Smooth muscle cell (in vitro differentiated cells): ENCODE data around the gene SURF6. TPM values are rescaled to one million over a fixed set of nuclear protein-coding genes. Genes with fewer than 3 reads are reported as not detected.

Experiments
- DNase-seq: peaks from one replicate; lab custom pipeline; 2025; ENCODE audit not compliant: unreplicated experiment; lab: John Stamatoyannopoulos, UW
- H2AFZ ChIP-seq: fragments of 200-600 bp; sonication (generic); 2 replicates; pipeline ENCODE4 v1.6.0; 2016; ENCODE audit warnings: antibody characterized with exemption, low read depth, mild to moderate bottlenecking
- H3F3A ChIP-seq: fragments of 200-600 bp; sonication (generic); 2 replicates; pipeline ENCODE4 v1.6.0; 2017; ENCODE audit warnings: antibody characterized with exemption, low read depth
- H3K27ac ChIP-seq: fragments of 200-600 bp; sonication (generic); 2 replicates; pipeline ENCODE4 v1.5.1; 2016; ENCODE audit warnings: low read depth, mild to moderate bottlenecking
- H3K27me3 ChIP-seq: fragments of 200-600 bp; sonication (generic); 2 replicates; pipeline ENCODE4 v1.6.1; 2016; ENCODE audit warnings: low read depth, mild to moderate bottlenecking
- H3K36me3 ChIP-seq: fragments of 200-600 bp; sonication (generic); 2 replicates; pipeline ENCODE4 v1.5.1; 2016; ENCODE audit warnings: low read depth
- H3K4me1 ChIP-seq: fragments of 200-600 bp; sonication (generic); 2 replicates; pipeline ENCODE4 v1.5.1; 2016; ENCODE audit warnings: low read depth
- H3K4me2 ChIP-seq: fragments of 200-600 bp; sonication (generic); 2 replicates; pipeline ENCODE4 v1.6.0; 2016; ENCODE audit warnings: mild to moderate bottlenecking
- H3K4me3 ChIP-seq: fragments of 200-600 bp; sonication (generic); 2 replicates; pipeline ENCODE4 v1.5.1; 2016; ENCODE audit warnings: mild to moderate bottlenecking
- H3K79me2 ChIP-seq: fragments of 200-600 bp; sonication (generic); 2 replicates; pipeline ENCODE4 v1.6.0; 2016; ENCODE audit warnings: low read depth, mild to moderate bottlenecking
- H3K9ac ChIP-seq: fragments of 200-600 bp; sonication (generic); 2 replicates; pipeline ENCODE4 v1.6.0; 2016; ENCODE audit warnings: low read depth
- H3K9me3 ChIP-seq: fragments of 200-600 bp; sonication (generic); replicated peaks from 2 replicates; pipeline ENCODE4 v1.5.1; 2016; ENCODE audit warnings: low read depth
- H4K20me1 ChIP-seq: fragments of 200-600 bp; sonication (generic); 2 replicates; pipeline ENCODE4 v1.6.0; 2016; ENCODE audit warnings: low read depth
- CTCF ChIP-seq: fragments of 200-600 bp; sonication (generic); IDR thresholded peaks from 2 replicates; pipeline ENCODE4 v1.5.1; 2017; ENCODE audit warnings: borderline replicate concordance, mild to moderate bottlenecking, antibody characterized with exemption; ENCODE audit not compliant: insufficient read depth, poor library complexity, severe bottlenecking
- WGBS: methylation state at CpG from one replicate; pipeline ENCODE4 v1.1.7; 2016; ENCODE audit warnings: low lambda C conversion rate; 5-methylcytosine and 5-hydroxymethylcytosine counted together
- polyA plus RNA-seq: library from polyadenylated mRNA; unstranded; fragments of >200 nt; fragmentation: Nextera tagmentation; extraction: Ambion mirVana; gene quantifications from 2 replicates; pipeline ENCODE4 v1.2.1, GENCODE V29; 2016
- total RNA-seq: library from RNA; depleted of rRNA; stranded (reverse); fragments of >200 nt; gene quantifications from 2 replicates; pipeline ENCODE4 v1.2.3, GENCODE V29; 2014

The SURF6 gene
- total and polyA plus RNA-seq, 2 experiments from 2014 or later = 8.1 to 17.8 TPM

DNA sequence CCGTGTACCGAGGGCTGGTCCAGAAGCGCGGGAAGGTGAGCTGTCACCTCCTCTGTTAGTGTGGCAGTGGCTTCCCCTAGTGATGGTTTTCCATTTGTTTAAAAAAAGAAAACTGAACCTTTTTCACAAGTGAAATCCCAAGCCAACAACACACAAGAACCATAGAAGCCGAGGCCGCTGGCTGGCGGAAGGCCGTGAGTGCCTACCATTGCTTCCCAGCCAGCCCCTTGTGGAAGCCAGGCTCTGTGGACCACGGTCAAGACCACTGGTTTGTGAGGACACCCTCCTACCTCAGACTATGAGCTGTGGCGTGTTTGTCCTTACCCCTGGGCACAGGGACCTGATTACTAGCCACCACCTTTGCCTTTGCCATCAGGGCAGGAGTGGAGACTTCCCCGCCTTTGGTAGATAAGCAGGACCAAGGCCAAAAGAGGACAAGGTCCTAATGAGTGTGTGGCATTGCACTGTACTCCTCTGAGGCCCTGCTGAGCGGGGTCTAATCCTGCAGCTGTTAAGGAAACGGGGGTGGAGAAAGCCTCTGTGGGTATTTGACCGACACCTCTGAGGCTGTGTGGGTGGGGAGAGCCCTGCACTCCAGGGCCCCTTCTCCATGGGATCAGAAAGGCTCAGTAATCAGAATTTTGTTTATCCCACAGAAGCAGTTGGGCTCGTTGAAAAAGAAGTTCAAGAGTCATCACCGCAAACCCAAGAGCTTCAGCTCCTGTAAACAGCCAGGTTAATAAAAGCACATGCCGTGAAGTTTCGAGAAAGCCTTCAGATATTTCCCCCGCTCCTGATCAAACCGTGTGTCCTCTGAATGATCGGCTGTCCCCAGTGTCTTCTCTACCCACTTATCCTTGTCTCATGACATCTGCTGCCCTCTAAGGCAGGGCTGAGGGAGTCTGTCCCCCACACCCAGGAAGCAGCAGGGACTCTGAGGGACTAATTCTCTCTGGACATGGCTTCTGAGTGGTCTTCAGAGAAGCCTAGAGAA lies 24.7 kb upstream of the SURF6 start:
- WGBS = 66% methylated on average over 21 of the region's 21 CpGs
- H3K9me3 ChIP-seq = no peaks in the 10 kb centered on the region
- H3K9ac ChIP-seq = no peak overlapping the region
- no peak overlapping the region for H3K4me2 ChIP-seq
- no peak overlapping the region for H3K4me3 ChIP-seq
- H2AFZ ChIP-seq = no peak overlapping the region
- DNase-seq = no peak
- TF ChIP-seq CTCF = no peak
- H4K20me1 ChIP-seq = peaks cover 88% of the 10 kb centered on the region
- H3K4me1 ChIP-seq = peaks cover 5% of the 10 kb centered on the region
- no peaks in the 10 kb centered on the region for H3K27me3 ChIP-seq
- peaks cover 22% of the 10 kb centered on the region for H3K79me2 ChIP-seq
- H3K36me3 ChIP-seq = peaks cover 11% of the 10 kb centered on the region
- peak overlapping the region; percentile 55 for H3K27ac ChIP-seq
- peaks cover 40% of the 10 kb centered on the region for H3F3A ChIP-seq

DNA sequence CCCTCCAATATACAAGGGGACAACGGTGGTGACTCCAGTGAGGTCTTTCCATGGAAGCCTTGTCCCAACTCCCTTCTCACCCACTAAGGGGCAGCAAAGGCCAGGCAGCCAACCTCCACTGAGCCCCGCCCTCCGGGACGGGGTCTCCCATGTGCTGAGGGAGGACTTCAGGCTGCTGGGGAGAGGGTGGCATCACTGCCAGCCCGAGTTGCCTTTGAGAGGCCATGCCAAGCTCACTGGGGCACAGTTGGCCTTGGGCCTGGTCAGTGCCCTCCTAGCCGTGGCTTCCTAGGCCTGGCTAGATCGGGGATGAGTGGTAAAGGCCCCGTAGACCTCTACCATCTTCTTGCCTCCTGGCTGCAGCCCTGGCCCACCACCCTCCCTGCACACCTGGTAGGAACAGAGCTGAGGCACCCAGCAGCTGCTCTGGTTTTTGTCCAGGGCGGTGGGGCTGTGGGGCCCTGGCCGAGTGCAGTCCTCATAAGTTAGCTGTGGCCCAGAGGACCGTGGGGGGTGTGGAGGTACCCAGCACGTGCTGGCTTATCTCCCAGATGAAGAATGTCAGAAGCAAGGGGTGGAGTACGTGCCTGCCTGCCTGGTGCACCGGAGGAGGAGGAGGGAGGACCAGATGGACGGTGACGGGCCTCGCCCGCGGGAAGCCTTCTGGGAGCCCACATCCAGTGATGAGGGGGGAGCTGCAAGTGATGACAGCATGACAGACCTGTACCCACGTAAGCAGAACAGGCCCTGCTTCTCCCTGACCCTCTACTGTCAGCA lies 23.6 kb upstream of the SURF6 start:
- H3K9ac ChIP-seq = no peak overlapping the region

GRCh38 chr9:133357656-133358055 lies 21.7 kb upstream of the SURF6 start:
- Histone ChIP-seq H3K4me1 (peaks cover 12% of the 10 kb centered on the region), H3K27me3 (no peaks in the 10 kb centered on the region), H3K79me2 (peaks cover 23% of the 10 kb centered on the region), H3K27ac (no peak overlapping the region), H2AFZ (no peak overlapping the region), H3K9ac (no peak overlapping the region), H3K9me3 (no peaks in the 10 kb centered on the region), H3K36me3 (peaks cover 4% of the 10 kb centered on the region), H4K20me1 (peaks cover 65% of the 10 kb centered on the region), H3K4me3 (no peak overlapping the region), H3K4me2 (peak overlapping the region; percentile 96), H3F3A (peaks cover 41% of the 10 kb centered on the region)
- 95% methylated on average over 14 of the region's 14 CpGs for WGBS
- DNase-seq = no peak
- no peak for TF ChIP-seq CTCF

More for the DNA sequence above, 23.6 kb upstream of the SURF6 start:
- no peak overlapping the region for H3K4me2 ChIP-seq
- no peak overlapping the region for H2AFZ ChIP-seq
- no peak overlapping the region for H3K4me3 ChIP-seq
- peak overlapping the region; percentile 55 for H3K27ac ChIP-seq
- H3F3A ChIP-seq = peaks cover 31% of the 10 kb centered on the region
- no peaks in the 10 kb centered on the region for H3K27me3 ChIP-seq
- H3K4me1 ChIP-seq = peaks cover 12% of the 10 kb centered on the region
- peaks cover 79% of the 10 kb centered on the region for H4K20me1 ChIP-seq
- no peak for DNase-seq
- no peaks in the 10 kb centered on the region for H3K9me3 ChIP-seq
- 81% methylated on average over 20 of the region's 20 CpGs for WGBS
- peaks cover 26% of the 10 kb centered on the region for H3K79me2 ChIP-seq
- TF ChIP-seq CTCF = peak; percentile 15
- peaks cover 4% of the 10 kb centered on the region for H3K36me3 ChIP-seq
